GM18951 (cell line): Measurements from ENCODE around the gene CHAF1B.

ENCODE experiments used
- POLR2A ChIP-seq: IDR thresholded peaks from 4 replicates; pipeline ENCODE4 v1.6.1; 2011; ENCODE audit warnings: mild to moderate bottlenecking; ENCODE audit not compliant: insufficient read length, insufficient read depth; ENCODE audit errors: extremely low read depth
- in situ Hi-C: fragments of 300-500 bp; cut with MboI; formaldehyde crosslinking; loops from one replicate; pipeline ENCODE4 v1.12.0; 2022; ENCODE audit warnings: low sequenced_read_pairs, mixed read lengths, inconsistent platforms; ENCODE audit not compliant: unreplicated experiment

CHAF1B gene

GRCh38 chr21:36466061-36466511, 80.9 kb downstream of the CHAF1B start:
- in situ Hi-C loops = no loop called here
- no peak for TF ChIP-seq POLR2A
